ENCODE measurements around the gene HS3ST6. TPM values are rescaled to one million over a fixed set of nuclear protein-coding genes. Genes with fewer than 3 reads are reported as not detected.
"Not testable (repeated sequence)": the region's sequence is repeated elsewhere in the genome, so short reads cannot be mapped to it uniquely, and the experiment has no call there.

Gene HS3ST6
- total RNA-seq, 1 experiment from 2014 or later, result not detected

DNA sequence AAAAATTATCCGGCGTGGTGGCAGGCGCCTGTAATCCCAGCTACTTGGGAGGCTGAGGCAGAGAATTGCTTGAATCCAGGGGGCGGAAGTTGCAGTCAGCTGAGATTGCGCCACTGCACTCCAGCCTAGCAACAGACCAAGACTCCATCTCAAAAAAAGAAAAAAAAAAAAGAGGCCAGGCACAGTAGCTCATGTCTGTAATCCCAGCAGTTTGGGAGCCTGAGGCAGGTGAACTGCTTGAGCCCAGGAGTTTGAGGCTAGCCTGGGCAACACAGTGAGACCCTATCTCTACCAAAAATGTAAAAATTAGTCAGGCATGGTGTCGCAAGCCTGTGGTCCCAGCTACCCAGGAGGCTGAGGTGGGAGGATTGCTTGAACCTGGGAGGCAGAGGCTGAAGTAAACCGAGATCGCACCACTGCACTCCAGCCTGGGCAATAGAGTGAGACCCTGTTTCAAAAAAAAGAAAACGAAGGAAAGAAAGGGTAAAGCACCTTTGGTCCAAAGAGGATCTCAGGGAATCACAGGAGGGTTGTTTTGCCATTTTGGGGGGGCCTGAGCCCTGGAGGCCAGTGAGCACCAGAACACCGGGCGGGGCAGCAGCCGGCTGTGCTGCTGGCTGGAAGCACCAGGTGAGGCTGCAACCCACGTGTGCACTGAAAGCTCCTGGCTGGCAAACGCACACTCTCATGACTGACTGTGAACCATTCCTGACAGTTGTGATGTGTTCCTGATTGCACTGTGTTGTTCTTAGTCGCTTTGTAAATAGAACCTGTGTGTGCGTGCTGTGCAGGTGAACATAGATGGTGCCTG, 18.4 kb downstream of the HS3ST6 start:
- POLR2A ChIA-PET (ENCODE audit: unreplicated experiment), result interaction anchor here (0.6 kb wide), 1 partner anchor 14 kb away, joined by 3 read pairs; no protein-coding TSS in a partner anchor
- CTCF ChIA-PET, result no interaction called here
- ATAC-seq, result peak; percentile 76

DNA sequence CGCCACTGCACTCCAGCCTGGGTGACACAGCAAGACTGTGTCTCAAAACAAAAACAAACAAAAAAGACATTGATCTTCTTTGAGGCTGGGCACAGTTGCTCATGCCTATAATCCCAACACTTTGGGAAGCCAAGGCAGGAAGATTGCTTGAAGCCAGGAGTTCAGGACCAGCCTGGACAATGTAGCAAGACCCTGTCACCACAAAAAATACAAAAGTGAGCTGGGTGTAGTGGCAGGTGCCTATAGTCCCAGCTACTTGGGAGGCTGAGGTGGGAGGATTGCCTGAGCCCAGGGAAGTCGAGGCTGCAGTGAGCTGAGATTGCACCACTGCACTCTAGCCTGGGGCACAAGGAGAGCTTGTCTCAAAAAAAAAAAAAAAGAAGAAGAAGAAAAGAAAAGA, 20.5 kb downstream of the HS3ST6 start:
- H3K9me3 ChIP-seq (ENCODE audit: low read length); H3K9me2 ChIP-seq (replicated peaks; ENCODE audit: low read length); DNase-seq; H3F3A ChIP-seq (ENCODE audit: low read length, unreplicated experiment); H3K27ac ChIP-seq (ENCODE audit: low read length); H4K20me1 ChIP-seq (ENCODE audit: low read length); H3K4me2 ChIP-seq (ENCODE audit: low read length); H3K9ac ChIP-seq (ENCODE audit: low read length); BruUV-seq (replicated peaks); ATAC-seq; H3K27me3 ChIP-seq (ENCODE audit: low read length); CTCF ChIA-PET; intact Hi-C loops (cut with micrococcal nuclease); H3K36me3 ChIP-seq (ENCODE audit: low read depth, low read length); H3K79me2 ChIP-seq (ENCODE audit: low read length); H3K4me3 ChIP-seq (ENCODE audit: low read length); H2AFZ ChIP-seq (ENCODE audit: low read length); H3K4me1 ChIP-seq (ENCODE audit: insufficient read depth, low read length): not testable (repeated sequence)
- POLR2A ChIA-PET (ENCODE audit: unreplicated experiment), result interaction anchor here (0.6 kb wide), 1 partner anchor 28 kb away, joined by 5 read pairs; no protein-coding TSS in a partner anchor

More for the DNA sequence above, 18.4 kb downstream of the HS3ST6 start:
- H3K9me3 ChIP-seq (ENCODE audit: low read length), result no peaks in the 10 kb centered on the region
- intact Hi-C loops (cut with micrococcal nuclease), result no loop called here
- H3K4me1 ChIP-seq (ENCODE audit: insufficient read depth, low read length), result peaks cover 10% of the 10 kb centered on the region; the same call in 1 of the 2 replicates
- TF ChIP-seq EZH2 (IDR thresholded peaks at IDR 0.05; ENCODE audit: low read length, unreplicated experiment), result no peak
- TF ChIP-seq, protein P1, sequence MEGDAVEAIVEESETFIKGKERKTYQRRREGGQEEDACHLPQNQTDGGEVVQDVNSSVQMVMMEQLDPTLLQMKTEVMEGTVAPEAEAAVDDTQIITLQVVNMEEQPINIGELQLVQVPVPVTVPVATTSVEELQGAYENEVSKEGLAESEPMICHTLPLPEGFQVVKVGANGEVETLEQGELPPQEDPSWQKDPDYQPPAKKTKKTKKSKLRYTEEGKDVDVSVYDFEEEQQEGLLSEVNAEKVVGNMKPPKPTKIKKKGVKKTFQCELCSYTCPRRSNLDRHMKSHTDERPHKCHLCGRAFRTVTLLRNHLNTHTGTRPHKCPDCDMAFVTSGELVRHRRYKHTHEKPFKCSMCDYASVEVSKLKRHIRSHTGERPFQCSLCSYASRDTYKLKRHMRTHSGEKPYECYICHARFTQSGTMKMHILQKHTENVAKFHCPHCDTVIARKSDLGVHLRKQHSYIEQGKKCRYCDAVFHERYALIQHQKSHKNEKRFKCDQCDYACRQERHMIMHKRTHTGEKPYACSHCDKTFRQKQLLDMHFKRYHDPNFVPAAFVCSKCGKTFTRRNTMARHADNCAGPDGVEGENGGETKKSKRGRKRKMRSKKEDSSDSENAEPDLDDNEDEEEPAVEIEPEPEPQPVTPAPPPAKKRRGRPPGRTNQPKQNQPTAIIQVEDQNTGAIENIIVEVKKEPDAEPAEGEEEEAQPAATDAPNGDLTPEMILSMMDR (conservative IDR thresholded peaks at IDR 0.05; ENCODE audit: low read depth, low read length), result no peak
- TF ChIP-seq EZH2phosphoT487 (IDR thresholded peaks at IDR 0.05; ENCODE audit: borderline replicate concordance, low read length), result no peak
- no peak overlapping the region for H3K9ac ChIP-seq (ENCODE audit: low read length)
- no TSS peak for BruUV-seq (replicated peaks)
- peak overlapping the region; percentile 56 for H3K4me3 ChIP-seq (ENCODE audit: low read length)
- no peaks in the 10 kb centered on the region for H3K79me2 ChIP-seq (ENCODE audit: low read length)
- H4K20me1 ChIP-seq (ENCODE audit: low read length), result no peaks in the 10 kb centered on the region
- H2AFZ ChIP-seq (ENCODE audit: low read length), result peak overlapping the region; percentile 70
- H3K27me3 ChIP-seq (ENCODE audit: low read length), result no peaks in the 10 kb centered on the region
- H3K9me2 ChIP-seq (replicated peaks; ENCODE audit: low read length), result no peaks in the 10 kb centered on the region
- DNase-seq, result peak; percentile 55
- no peak overlapping the region for H3K27ac ChIP-seq (ENCODE audit: low read length)
- H3F3A ChIP-seq (ENCODE audit: low read length, unreplicated experiment), result no peaks in the 10 kb centered on the region
- H3K36me3 ChIP-seq (ENCODE audit: low read depth, low read length), result no peaks in the 10 kb centered on the region
- peak overlapping the region; percentile 84 for H3K4me2 ChIP-seq (ENCODE audit: low read length)

DNA sequence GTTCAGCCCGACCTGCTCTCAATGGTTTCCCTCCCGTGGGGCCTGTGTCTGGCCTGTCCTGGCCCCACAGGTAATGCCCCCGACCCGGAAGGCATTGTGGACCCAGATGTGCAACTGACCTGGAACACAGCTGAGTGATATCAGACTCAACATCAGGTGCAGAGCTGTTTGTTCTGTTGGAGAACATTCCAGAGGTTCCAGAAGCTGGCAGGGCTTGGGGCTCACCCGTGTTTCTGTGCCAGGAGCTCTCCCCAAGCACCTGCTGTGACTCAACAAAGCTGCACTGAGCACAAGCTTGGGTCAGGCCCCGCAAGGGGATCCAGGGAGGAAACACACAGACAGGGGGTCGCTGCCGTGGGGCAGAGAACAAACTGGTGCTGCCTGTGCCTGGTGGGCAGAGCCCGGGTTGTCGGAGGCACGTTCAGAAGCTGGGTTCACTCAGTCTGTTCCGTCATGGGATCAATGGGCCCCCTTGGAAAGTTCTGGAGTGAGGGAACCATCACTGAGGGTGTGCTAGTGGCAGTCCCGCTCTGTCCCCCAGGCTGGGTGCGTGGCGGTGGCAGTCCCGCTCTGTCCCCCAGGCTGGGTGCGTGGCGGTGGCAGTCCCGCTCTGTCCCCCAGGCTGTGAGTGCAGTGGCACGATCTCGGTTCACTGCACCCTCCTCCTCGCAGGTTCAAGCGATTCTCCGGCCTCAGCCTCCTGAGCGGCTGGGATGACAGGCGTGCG, 22.1 kb downstream of the HS3ST6 start:
- Histone ChIP-seq H3K27me3 (ENCODE audit: low read length) (no peaks in the 10 kb centered on the region), H3K9me3 (ENCODE audit: low read length) (no peaks in the 10 kb centered on the region), H2AFZ (ENCODE audit: low read length) (no peak overlapping the region), H3K4me1 (ENCODE audit: insufficient read depth, low read length) (peaks cover 10% of the 10 kb centered on the region; the same call in 1 of the 2 replicates), H3K9ac (ENCODE audit: low read length) (no peak overlapping the region), H3K4me2 (ENCODE audit: low read length) (no peak overlapping the region), H3K79me2 (ENCODE audit: low read length) (no peaks in the 10 kb centered on the region), H3K4me3 (ENCODE audit: low read length) (no peak overlapping the region), H4K20me1 (ENCODE audit: low read length) (no peaks in the 10 kb centered on the region), H3K36me3 (ENCODE audit: low read depth, low read length) (no peaks in the 10 kb centered on the region), H3F3A (ENCODE audit: low read length, unreplicated experiment) (no peaks in the 10 kb centered on the region), H3K9me2 (replicated peaks; ENCODE audit: low read length) (no peaks in the 10 kb centered on the region), H3K27ac (ENCODE audit: low read length) (no peak overlapping the region)
- no peak for DNase-seq
- intact Hi-C loops (cut with micrococcal nuclease), result no loop called here
- no TSS peak for BruUV-seq (replicated peaks)
- ATAC-seq, result no peak
- ChIA-PET CTCF (no interaction called here), POLR2A (ENCODE audit: unreplicated experiment) (no interaction called here)
- TF ChIP-seq, protein P1 (conservative IDR thresholded peaks at IDR 0.05; ENCODE audit: low read depth, low read length), result no peak
- no peak for TF ChIP-seq EZH2phosphoT487 (IDR thresholded peaks at IDR 0.05; ENCODE audit: borderline replicate concordance, low read length)
- TF ChIP-seq EZH2 (IDR thresholded peaks at IDR 0.05; ENCODE audit: low read length, unreplicated experiment), result no peak
